Smooth muscle cell (in vitro differentiated cells): ENCODE measurements around the gene POLE2. TPM values are rescaled to one million over a fixed set of nuclear protein-coding genes. Genes with fewer than 3 reads are reported as not detected.
"Not testable (repeated sequence)": the region's sequence is repeated elsewhere in the genome, so short reads cannot be mapped to it uniquely, and the experiment has no call there.

Experiments
- DNase-seq: peaks from one replicate; lab custom pipeline; 2025; ENCODE audit not compliant: unreplicated experiment; lab: John Stamatoyannopoulos, UW
- H2AFZ ChIP-seq: fragments of 200-600 bp; sonication (generic); 2 replicates; pipeline ENCODE4 v1.6.0; 2016; ENCODE audit warnings: antibody characterized with exemption, low read depth, mild to moderate bottlenecking
- H3F3A ChIP-seq: fragments of 200-600 bp; sonication (generic); 2 replicates; pipeline ENCODE4 v1.6.0; 2017; ENCODE audit warnings: antibody characterized with exemption, low read depth
- H3K27ac ChIP-seq: fragments of 200-600 bp; sonication (generic); 2 replicates; pipeline ENCODE4 v1.5.1; 2016; ENCODE audit warnings: low read depth, mild to moderate bottlenecking
- H3K27me3 ChIP-seq: fragments of 200-600 bp; sonication (generic); 2 replicates; pipeline ENCODE4 v1.6.1; 2016; ENCODE audit warnings: low read depth, mild to moderate bottlenecking
- H3K36me3 ChIP-seq: fragments of 200-600 bp; sonication (generic); 2 replicates; pipeline ENCODE4 v1.5.1; 2016; ENCODE audit warnings: low read depth
- H3K4me1 ChIP-seq: fragments of 200-600 bp; sonication (generic); 2 replicates; pipeline ENCODE4 v1.5.1; 2016; ENCODE audit warnings: low read depth
- H3K4me2 ChIP-seq: fragments of 200-600 bp; sonication (generic); 2 replicates; pipeline ENCODE4 v1.6.0; 2016; ENCODE audit warnings: mild to moderate bottlenecking
- H3K4me3 ChIP-seq: fragments of 200-600 bp; sonication (generic); 2 replicates; pipeline ENCODE4 v1.5.1; 2016; ENCODE audit warnings: mild to moderate bottlenecking
- H3K79me2 ChIP-seq: fragments of 200-600 bp; sonication (generic); 2 replicates; pipeline ENCODE4 v1.6.0; 2016; ENCODE audit warnings: low read depth, mild to moderate bottlenecking
- H3K9ac ChIP-seq: fragments of 200-600 bp; sonication (generic); 2 replicates; pipeline ENCODE4 v1.6.0; 2016; ENCODE audit warnings: low read depth
- H3K9me3 ChIP-seq: fragments of 200-600 bp; sonication (generic); replicated peaks from 2 replicates; pipeline ENCODE4 v1.5.1; 2016; ENCODE audit warnings: low read depth
- H4K20me1 ChIP-seq: fragments of 200-600 bp; sonication (generic); 2 replicates; pipeline ENCODE4 v1.6.0; 2016; ENCODE audit warnings: low read depth
- WGBS: methylation state at CpG from one replicate; pipeline ENCODE4 v1.1.7; 2016; ENCODE audit warnings: low lambda C conversion rate; 5-methylcytosine and 5-hydroxymethylcytosine counted together
- polyA plus RNA-seq: library from polyadenylated mRNA; unstranded; fragments of >200 nt; fragmentation: Nextera tagmentation; extraction: Ambion mirVana; gene quantifications from 2 replicates; pipeline ENCODE4 v1.2.1, GENCODE V29; 2016
- total RNA-seq: library from RNA; depleted of rRNA; stranded (reverse); fragments of >200 nt; gene quantifications from 2 replicates; pipeline ENCODE4 v1.2.3, GENCODE V29; 2014
- TF ChIP-seq, protein P1 (sequence below): fragments of 200-600 bp; sonication (generic); IDR thresholded peaks from 2 replicates; pipeline ENCODE4 v1.5.1; 2017; ENCODE audit warnings: borderline replicate concordance, mild to moderate bottlenecking, antibody characterized with exemption; ENCODE audit not compliant: insufficient read depth, poor library complexity, severe bottlenecking

Gene POLE2
- total and polyA plus RNA-seq, 2 experiments from 2014 or later: 7.5 to 9.6 TPM

DNA sequence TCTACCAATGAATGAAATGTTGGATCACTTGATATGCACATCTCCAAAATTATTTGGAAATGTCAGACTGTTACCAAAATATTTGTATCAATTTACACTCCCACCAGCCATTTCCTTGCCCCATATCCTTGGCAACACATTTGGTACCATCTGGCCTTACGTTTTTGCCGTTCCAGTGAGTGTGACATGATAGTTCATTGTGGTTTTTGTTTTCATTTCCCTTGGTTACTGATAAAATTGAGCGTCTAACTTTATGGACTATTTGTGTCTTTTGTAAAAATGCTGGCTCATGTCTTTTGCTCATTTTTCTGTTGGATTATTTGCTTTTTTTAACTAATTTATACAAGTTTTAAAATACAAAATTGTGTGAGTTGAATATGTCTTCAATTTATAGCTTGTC, 16.0 kb upstream of the POLE2 start:
- Histone ChIP-seq H3K79me2 (no peaks in the 10 kb centered on the region), H2AFZ (no peak overlapping the region), H3K4me1 (no peaks in the 10 kb centered on the region), H3K9me3 (no peaks in the 10 kb centered on the region), H3K27me3 (no peaks in the 10 kb centered on the region), H3K4me3 (no peak overlapping the region), H3K36me3 (peaks cover 3% of the 10 kb centered on the region), H3K27ac (no peak overlapping the region), H4K20me1 (no peaks in the 10 kb centered on the region), H3K9ac (no peak overlapping the region), H3K4me2 (no peak overlapping the region), H3F3A (no peaks in the 10 kb centered on the region)
- TF ChIP-seq, protein P1, sequence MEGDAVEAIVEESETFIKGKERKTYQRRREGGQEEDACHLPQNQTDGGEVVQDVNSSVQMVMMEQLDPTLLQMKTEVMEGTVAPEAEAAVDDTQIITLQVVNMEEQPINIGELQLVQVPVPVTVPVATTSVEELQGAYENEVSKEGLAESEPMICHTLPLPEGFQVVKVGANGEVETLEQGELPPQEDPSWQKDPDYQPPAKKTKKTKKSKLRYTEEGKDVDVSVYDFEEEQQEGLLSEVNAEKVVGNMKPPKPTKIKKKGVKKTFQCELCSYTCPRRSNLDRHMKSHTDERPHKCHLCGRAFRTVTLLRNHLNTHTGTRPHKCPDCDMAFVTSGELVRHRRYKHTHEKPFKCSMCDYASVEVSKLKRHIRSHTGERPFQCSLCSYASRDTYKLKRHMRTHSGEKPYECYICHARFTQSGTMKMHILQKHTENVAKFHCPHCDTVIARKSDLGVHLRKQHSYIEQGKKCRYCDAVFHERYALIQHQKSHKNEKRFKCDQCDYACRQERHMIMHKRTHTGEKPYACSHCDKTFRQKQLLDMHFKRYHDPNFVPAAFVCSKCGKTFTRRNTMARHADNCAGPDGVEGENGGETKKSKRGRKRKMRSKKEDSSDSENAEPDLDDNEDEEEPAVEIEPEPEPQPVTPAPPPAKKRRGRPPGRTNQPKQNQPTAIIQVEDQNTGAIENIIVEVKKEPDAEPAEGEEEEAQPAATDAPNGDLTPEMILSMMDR: no peak
- DNase-seq: no peak
- 90% methylated on average over 3 of the region's 3 CpGs for WGBS

DNA sequence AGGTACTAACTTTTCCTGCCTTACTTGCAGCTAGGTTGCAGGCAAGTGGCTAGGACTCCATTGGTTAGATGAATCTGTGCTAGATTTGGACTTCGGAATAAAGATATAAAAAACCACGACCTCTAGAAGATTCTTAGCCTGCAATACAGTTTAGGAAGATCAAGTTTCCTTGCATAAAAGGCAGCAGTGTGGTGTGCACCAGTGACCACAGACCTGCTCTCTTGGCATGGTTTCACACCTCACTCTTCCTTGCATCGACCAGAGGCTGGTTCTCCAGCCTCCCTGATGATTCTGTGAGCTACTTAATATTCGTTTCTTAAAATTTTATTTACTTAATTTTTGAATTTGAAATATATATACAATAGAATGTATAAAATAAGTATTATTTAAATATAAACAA, 14.7 kb upstream of the POLE2 start:
- Histone ChIP-seq H3F3A (no peaks in the 10 kb centered on the region), H3K27ac (no peak overlapping the region), H3K79me2 (no peaks in the 10 kb centered on the region), H4K20me1 (no peaks in the 10 kb centered on the region), H3K4me2 (no peak overlapping the region), H3K4me3 (no peak overlapping the region), H3K9me3 (no peaks in the 10 kb centered on the region), H3K4me1 (no peaks in the 10 kb centered on the region), H3K36me3 (peaks cover 3% of the 10 kb centered on the region), H3K9ac (no peak overlapping the region), H3K27me3 (no peaks in the 10 kb centered on the region), H2AFZ (no peak overlapping the region)
- TF ChIP-seq, protein P1: no peak
- no peak for DNase-seq
- 72% methylated on average over 4 of the region's 4 CpGs for WGBS

DNA sequence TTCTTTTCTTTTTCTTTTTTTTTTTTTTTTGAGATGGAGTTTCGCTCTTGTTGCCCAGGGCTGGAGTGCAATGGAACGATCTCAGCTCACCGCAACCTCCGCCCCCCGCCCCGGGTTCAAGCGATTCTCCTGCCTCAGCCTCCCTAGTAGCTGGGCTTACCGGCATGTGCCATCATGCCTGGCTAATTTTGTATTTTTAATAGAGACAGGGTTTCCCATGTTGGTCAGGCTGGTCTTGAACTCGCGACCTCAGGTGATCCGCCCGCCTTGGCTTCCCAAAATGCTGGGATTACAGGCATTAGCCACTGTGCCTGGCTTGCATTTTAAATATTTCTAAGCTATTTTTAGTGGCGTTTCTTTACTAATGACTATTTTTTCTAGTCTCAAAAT, 5.7 kb upstream of the POLE2 start:
- not testable (repeated sequence) for H3K9me3 ChIP-seq, H3K36me3 ChIP-seq, H3K9ac ChIP-seq, H3K79me2 ChIP-seq, H3K27me3 ChIP-seq, H4K20me1 ChIP-seq, H2AFZ ChIP-seq, H3K4me1 ChIP-seq, DNase-seq, H3F3A ChIP-seq
- Histone ChIP-seq H3K27ac (peak overlapping the region; percentile 90), H3K4me2 (peak overlapping the region; percentile 96), H3K4me3 (peak overlapping the region; percentile 88)
- WGBS: 40% methylated on average over 13 of the region's 13 CpGs

DNA sequence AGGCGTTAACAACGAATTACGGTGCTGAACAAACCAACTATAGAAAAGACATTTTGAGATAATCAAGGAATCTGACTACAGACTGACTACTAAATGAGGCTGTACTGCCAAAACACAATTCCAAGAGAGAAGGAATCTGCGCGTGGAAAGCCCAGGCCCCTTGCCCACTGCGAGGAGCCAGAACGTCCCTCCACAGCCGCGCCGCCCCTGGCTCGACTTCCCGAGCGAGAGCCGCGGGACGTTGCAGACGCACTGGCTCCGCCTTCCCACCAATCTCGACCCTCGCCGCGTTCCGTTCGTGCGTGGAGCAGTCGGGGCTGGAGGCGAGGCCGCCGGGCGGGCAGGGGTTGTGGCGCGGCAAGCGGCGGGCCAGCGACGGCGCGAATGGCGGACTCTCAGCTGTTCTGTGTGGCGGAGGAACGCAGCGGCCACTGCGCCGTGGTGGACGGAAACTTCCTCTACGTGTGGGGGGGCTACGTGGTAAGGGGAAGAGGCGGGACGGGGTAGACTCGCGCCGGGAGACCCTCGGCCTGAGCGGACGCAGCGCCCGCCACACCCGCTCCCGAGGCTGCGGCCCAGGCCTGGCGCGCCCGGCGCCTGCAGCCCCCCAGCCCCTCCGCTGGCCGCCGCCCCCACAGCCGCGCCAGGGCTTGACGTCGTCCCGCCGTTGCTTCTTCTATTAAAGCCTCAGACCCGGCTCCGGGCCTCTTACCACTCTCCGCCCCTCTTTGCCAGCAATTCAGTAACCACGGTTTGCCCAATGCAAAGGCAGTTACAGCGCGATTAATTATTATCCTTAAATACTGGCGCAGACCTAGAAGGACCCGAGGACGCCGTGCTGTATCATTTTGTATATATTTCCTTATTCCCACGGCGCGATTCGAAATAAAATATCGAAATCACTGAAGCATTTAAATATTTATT, 5.1 kb upstream of the POLE2 start, which contains the start of gene KLHDC1:
Gene KLHDC1 (plus strand): TSS at position 310 of the 924 bp plus-strand sequence. CDS start 75 bp downstream, at position 385.
- peak; percentile 57 for DNase-seq
- peak within 1 kb of the TSS; percentile 81 for H3K9ac ChIP-seq
- H2AFZ ChIP-seq: peak within 1 kb of the TSS; percentile 64
- no peaks in the 10 kb centered on the region for H4K20me1 ChIP-seq
- peak within 1 kb of the TSS; percentile 90 for H3K27ac ChIP-seq
- no peaks in the 10 kb centered on the region for H3K36me3 ChIP-seq
- TF ChIP-seq, protein P1: no peak
- H3K4me1 ChIP-seq: peaks cover 7% of the 10 kb centered on the region
- H3K9me3 ChIP-seq: no peaks in the 10 kb centered on the region
- 2% methylated on average over 53 of the region's 88 CpGs for WGBS
- peak within 1 kb of the TSS; percentile 96 for H3K4me2 ChIP-seq
- H3K4me3 ChIP-seq: peak within 1 kb of the TSS; percentile 88
- H3F3A ChIP-seq: peaks cover 7% of the 10 kb centered on the region
- no peaks in the 10 kb centered on the region for H3K27me3 ChIP-seq
- H3K79me2 ChIP-seq: no peaks in the 10 kb centered on the region
